NT2/D1 (cell line): ENCODE results near the gene CFAP43.

ENCODE experiments used
- YY1 ChIP-seq: IDR thresholded peaks from 2 replicates; pipeline ENCODE4 v1.6.1; 2011; ENCODE audit not compliant: insufficient read length, insufficient read depth
- ZNF274 ChIP-seq: IDR thresholded peaks from 2 replicates; pipeline ENCODE4 v1.6.1; 2011; ENCODE audit warnings: mild to moderate bottlenecking, low read depth, low read length

- TF ChIP-seq YY1, result no peak
- no peak for TF ChIP-seq ZNF274
Measured at GRCh38 chr10:104119996-104120395, 112.2 kb downstream of the CFAP43 start.
